Stimulated activated CD8-positive, alpha-beta memory T cell treated with anti-CD3 and anti-CD28 coated beads, Interleukin-12 subunit alpha, Interleukin-12 subunit beta, amount 100 ng/mL, for 24 hours (primary cell): ENCODE measurements around the gene DDI1.

Experiments used
- DNase-seq: peaks from one replicate; pipeline ENCODE4 v3.0.0-alpha.2; 2020; ENCODE audit errors: extremely low read depth

DDI1 gene

GRCh38 chr11:104078245-104078644, 41.8 kb downstream of the DDI1 start:
- DNase-seq, result no peak

- DNase-seq, result no peak
These were observed 42.6 kb downstream of the DDI1 start for GRCh38 chr11:104078995-104079394.

- DNase-seq, result no peak
These were observed 50.2 kb downstream of the DDI1 start for GRCh38 chr11:104086621-104087020.
